Fibroblast of lung (primary cell): Measurements from ENCODE around the gene COX7C. TPM values are rescaled to one million over a fixed set of nuclear protein-coding genes. Genes with fewer than 3 reads are reported as not detected.
"Not testable (repeated sequence)": the region's sequence is repeated elsewhere in the genome, so short reads cannot be mapped to it uniquely, and the experiment has no call there.

ENCODE experiments used
- DNase-seq, 2 donors: peaks; one replicate each; pipeline versions ENCODE4 v3.0.0 to v3.0.0-alpha.2; 2010; ENCODE audit warnings: low read depth in 2 of 2
- H2AFZ ChIP-seq: 2 replicates; pipeline ENCODE4 v1.5.1; 2012; ENCODE audit warnings: low read length, control low read depth, inconsistent platforms
- H3K27ac ChIP-seq: 2 replicates; pipeline ENCODE4 v1.5.1; 2011; ENCODE audit warnings: low read length, control low read depth; ENCODE audit not compliant: insufficient read depth
- H3K27me3 ChIP-seq: 2 replicates; pipeline ENCODE4 v1.5.1; 2011; ENCODE audit warnings: mild to moderate bottlenecking, low read length; ENCODE audit not compliant: control insufficient read depth, insufficient read depth
- H3K36me3 ChIP-seq: 2 replicates; pipeline ENCODE4 v1.5.1; 2011; ENCODE audit warnings: low read length; ENCODE audit not compliant: control insufficient read depth, insufficient read depth
- H3K4me1 ChIP-seq: 2 replicates; pipeline ENCODE4 v1.5.1; 2011; ENCODE audit warnings: low read length; ENCODE audit not compliant: control insufficient read depth, insufficient read depth; ENCODE audit errors: extremely low read depth
- H3K4me2 ChIP-seq: 2 replicates; pipeline ENCODE4 v1.5.1; 2011; ENCODE audit warnings: low read length, control low read depth; ENCODE audit not compliant: insufficient read depth; ENCODE audit errors: extremely low read depth
- H3K4me3 ChIP-seq, 4 experiments: fragments of 200-600 bp in 1 of 4; sonication (generic) in 1 of 4; replicated peaks in 1 of 4; 2 replicates each; pipeline ENCODE4 v1.5.1; 2011 to 2016; ENCODE audit warnings: low read length in 4 of 4, low read depth in 3 of 4, mild to moderate bottlenecking in 3 of 4, control low read depth in 2 of 4, inconsistent platforms in 1 of 4, mixed read lengths in 1 of 4; ENCODE audit not compliant: insufficient read depth in 1 of 4; ENCODE audit errors: control extremely low read depth in 1 of 4
- H3K79me2 ChIP-seq: 2 replicates; pipeline ENCODE4 v1.5.1; 2012; ENCODE audit warnings: mild to moderate bottlenecking, low read length, inconsistent platforms; ENCODE audit not compliant: control insufficient read depth, insufficient read depth
- H3K9ac ChIP-seq: 2 replicates; pipeline ENCODE4 v1.5.1; 2011; ENCODE audit warnings: mild to moderate bottlenecking, low read length, control low read depth; ENCODE audit not compliant: insufficient read depth
- H3K9me3 ChIP-seq: 2 replicates; pipeline ENCODE4 v1.5.1; 2012; ENCODE audit warnings: low read depth, low read length; ENCODE audit not compliant: control insufficient read depth, insufficient read depth
- H4K20me1 ChIP-seq: 2 replicates; pipeline ENCODE4 v1.5.1; 2011; ENCODE audit warnings: low read length; ENCODE audit not compliant: control insufficient read depth, insufficient read depth; ENCODE audit errors: extremely low read depth
- EZH2 ChIP-seq: IDR thresholded peaks from 2 replicates; pipeline ENCODE4 v1.5.1; 2012; ENCODE audit warnings: low read length, control low read depth, mild to moderate bottlenecking; ENCODE audit errors: missing control alignments
- polyA plus RNA-seq, 2 donors: library from polyadenylated mRNA; depleted of rRNA in 1 of 2; stranded (reverse) in 1 of 2; unstranded in 1 of 2; fragments of >200 nt; gene quantifications; 2 replicates each; pipeline ENCODE4 v1.2.1, GENCODE V29; 2011 to 2012; ENCODE audit warnings: missing spikeins in 1 of 2
- total RNA-seq: library from RNA; depleted of rRNA; stranded (reverse); fragments of >200 nt; gene quantifications from 2 replicates; pipeline ENCODE4 v1.2.1, GENCODE V29; 2014
- TF ChIP-seq, protein P1 (sequence below), 2 donors: IDR thresholded peaks in 1 of 2; conservative IDR thresholded peaks in 1 of 2; 1 replicate in 1 of 2; 2 replicates in 1 of 2; pipeline ENCODE4 v1.5.1; 2011 to 2012; ENCODE audit warnings: low read length in 2 of 2, control low read depth in 1 of 2, inconsistent platforms in 1 of 2, low read depth in 1 of 2, mild to moderate bottlenecking in 1 of 2

Gene COX7C
- total and polyA plus RNA-seq, 2 donors (not counting 1 experiment from before 2014, with no cell fraction given) = 171 to 613 TPM

DNA sequence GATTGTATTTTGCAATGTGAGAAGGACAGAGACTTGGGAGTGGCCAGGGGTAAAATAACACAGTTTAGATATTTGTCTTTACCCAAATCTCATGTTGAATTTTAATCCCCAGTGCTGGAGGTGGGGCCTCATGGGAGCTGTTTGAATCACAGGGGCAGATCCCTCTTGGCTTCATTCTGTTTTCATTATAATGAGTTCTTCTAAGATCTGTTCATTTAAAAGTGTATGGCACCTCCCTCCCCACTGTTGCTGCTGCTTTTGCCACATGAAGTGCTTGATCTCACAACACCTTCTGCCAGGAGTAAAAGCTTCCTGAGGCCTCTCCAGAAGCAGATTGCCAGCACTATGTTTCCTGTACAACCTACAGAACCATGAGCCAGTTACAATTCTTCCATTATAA is 28.1 kb downstream of the COX7C start:
- Histone ChIP-seq H3K4me3 (no peak overlapping the region), H3K27ac (no peak overlapping the region), H3K4me1 (no peaks in the 10 kb centered on the region), H3K27me3 (no peaks in the 10 kb centered on the region), H3K9ac (no peak overlapping the region), H3K79me2 (no peaks in the 10 kb centered on the region), H3K36me3 (no peaks in the 10 kb centered on the region), H3K9me3 (no peaks in the 10 kb centered on the region), H4K20me1 (no peaks in the 10 kb centered on the region), H3K4me2 (no peak overlapping the region), H2AFZ (no peak overlapping the region)
- TF ChIP-seq, protein P1, sequence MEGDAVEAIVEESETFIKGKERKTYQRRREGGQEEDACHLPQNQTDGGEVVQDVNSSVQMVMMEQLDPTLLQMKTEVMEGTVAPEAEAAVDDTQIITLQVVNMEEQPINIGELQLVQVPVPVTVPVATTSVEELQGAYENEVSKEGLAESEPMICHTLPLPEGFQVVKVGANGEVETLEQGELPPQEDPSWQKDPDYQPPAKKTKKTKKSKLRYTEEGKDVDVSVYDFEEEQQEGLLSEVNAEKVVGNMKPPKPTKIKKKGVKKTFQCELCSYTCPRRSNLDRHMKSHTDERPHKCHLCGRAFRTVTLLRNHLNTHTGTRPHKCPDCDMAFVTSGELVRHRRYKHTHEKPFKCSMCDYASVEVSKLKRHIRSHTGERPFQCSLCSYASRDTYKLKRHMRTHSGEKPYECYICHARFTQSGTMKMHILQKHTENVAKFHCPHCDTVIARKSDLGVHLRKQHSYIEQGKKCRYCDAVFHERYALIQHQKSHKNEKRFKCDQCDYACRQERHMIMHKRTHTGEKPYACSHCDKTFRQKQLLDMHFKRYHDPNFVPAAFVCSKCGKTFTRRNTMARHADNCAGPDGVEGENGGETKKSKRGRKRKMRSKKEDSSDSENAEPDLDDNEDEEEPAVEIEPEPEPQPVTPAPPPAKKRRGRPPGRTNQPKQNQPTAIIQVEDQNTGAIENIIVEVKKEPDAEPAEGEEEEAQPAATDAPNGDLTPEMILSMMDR (conservative IDR thresholded peaks at IDR 0.05 in 1 of 2, IDR thresholded peaks at IDR 0.05 in 1 of 2; ENCODE audit: low read depth in 1 of 2, low read length in 2 of 2) = no peak
- TF ChIP-seq EZH2 = no peak
- no peak for DNase-seq

DNA sequence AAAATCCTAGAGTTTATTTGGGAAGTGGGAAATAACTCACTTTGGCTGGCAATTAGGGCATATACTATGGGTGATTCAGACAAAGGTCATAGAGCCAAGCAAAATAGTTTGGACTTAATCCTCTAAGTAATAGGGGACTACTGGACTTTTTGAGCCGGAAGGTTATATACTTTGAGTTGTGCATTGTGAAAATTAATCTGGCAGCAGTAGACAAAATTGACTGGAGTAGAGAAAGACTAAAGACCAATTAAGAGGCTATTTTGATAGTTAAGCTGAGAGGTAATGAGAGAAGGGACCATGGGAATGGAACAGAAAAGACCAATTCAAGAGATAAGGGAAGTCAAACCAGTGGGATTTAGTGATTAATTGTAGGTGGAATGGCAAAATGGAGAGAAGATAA is 28.9 kb downstream of the COX7C start:
- Histone ChIP-seq H3K27me3 (no peaks in the 10 kb centered on the region), H3K4me2 (no peak overlapping the region), H3K27ac (no peak overlapping the region), H4K20me1 (no peaks in the 10 kb centered on the region), H3K4me1 (no peaks in the 10 kb centered on the region), H3K9me3 (no peaks in the 10 kb centered on the region), H3K9ac (no peak overlapping the region), H3K36me3 (no peaks in the 10 kb centered on the region), H2AFZ (no peak overlapping the region), H3K4me3 (no peak overlapping the region), H3K79me2 (no peaks in the 10 kb centered on the region)
- no peak for TF ChIP-seq EZH2
- TF ChIP-seq, protein P1 (conservative IDR thresholded peaks at IDR 0.05 in 1 of 2, IDR thresholded peaks at IDR 0.05 in 1 of 2; ENCODE audit: low read depth in 1 of 2, low read length in 2 of 2) = no peak
- DNase-seq = no peak

DNA sequence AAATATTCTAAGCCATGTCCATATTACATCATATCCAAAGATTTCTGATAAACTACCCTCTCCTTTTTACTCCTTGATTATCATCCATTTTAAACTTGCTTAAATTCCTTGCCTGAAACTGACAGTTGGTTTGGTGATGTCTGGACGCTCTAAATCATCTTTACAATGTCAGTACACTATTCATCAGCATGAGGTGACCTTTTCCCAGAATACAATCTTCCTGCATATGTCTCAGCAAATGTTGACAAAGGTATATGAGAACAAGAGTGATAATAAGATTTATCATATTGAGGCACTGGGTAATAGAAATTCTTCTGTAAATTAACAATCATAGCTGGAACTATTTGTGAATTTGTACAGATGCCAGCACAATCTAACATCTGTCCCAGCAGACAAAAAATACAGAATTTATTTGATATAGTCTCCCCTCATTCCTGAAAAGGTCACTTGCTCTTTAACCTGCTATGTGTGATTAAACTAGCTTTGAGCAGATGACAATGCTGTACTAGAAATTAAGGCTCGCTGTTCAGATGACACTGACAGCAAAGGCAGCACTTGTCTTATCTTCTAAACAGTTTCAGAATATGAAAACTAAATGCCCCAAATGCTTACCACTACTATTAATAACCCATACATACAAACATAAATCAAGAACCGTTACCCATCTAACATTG is 32.2 kb downstream of the COX7C start:
- Histone ChIP-seq H3K4me2 (no peak overlapping the region), H3K4me1 (no peaks in the 10 kb centered on the region), H3K79me2 (no peaks in the 10 kb centered on the region), H3K27ac (no peak overlapping the region), H2AFZ (no peak overlapping the region), H3K36me3 (no peaks in the 10 kb centered on the region), H3K9me3 (no peaks in the 10 kb centered on the region), H3K9ac (no peak overlapping the region), H3K27me3 (no peaks in the 10 kb centered on the region), H3K4me3 (no peak overlapping the region), H4K20me1 (no peaks in the 10 kb centered on the region)
- no peak for DNase-seq
- TF ChIP-seq EZH2 = no peak
- TF ChIP-seq, protein P1 (conservative IDR thresholded peaks at IDR 0.05 in 1 of 2, IDR thresholded peaks at IDR 0.05 in 1 of 2; ENCODE audit: low read depth in 1 of 2, low read length in 2 of 2) = no peak

DNA sequence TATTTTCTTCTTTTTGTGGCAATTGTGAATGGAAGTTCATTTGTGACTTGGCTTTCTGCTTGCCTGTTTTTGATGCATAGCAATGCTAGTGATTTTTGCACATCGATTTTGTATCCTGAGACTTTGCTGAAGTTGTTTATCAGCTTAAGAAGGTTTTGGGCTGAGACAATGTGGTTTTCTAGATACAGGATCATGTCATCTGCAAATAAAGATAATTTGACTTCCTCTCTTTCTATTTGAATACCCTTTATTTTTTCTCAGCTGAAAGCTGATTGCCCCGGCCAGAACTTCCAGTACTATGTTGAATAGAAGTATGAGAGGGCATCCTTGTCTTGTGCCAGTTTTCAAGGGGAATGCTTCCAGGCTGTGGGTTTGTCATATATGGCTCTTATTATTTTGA is 43.0 kb downstream of the COX7C start:
- H3K4me1 ChIP-seq, H3K9ac ChIP-seq, H2AFZ ChIP-seq, H4K20me1 ChIP-seq, H3K27ac ChIP-seq, DNase-seq, H3K9me3 ChIP-seq, H3K4me2 ChIP-seq, H3K27me3 ChIP-seq, H3K79me2 ChIP-seq, H3K4me3 ChIP-seq, H3K36me3 ChIP-seq: not testable (repeated sequence)
